HG03175 (cell line): Measurements from ENCODE around the gene FOXK1.
"Not testable (repeated sequence)": the region's sequence is repeated elsewhere in the genome, so short reads cannot be mapped to it uniquely, and the experiment has no call there.

Source experiments
- ATAC-seq: cut with Tn5 transposase; IDR thresholded peaks from one replicate; pipeline ENCODE4 v1.9.1; 2021; ENCODE audit warnings: mild to moderate bottlenecking, moderate library complexity; ENCODE audit not compliant: unreplicated experiment

Gene FOXK1

DNA sequence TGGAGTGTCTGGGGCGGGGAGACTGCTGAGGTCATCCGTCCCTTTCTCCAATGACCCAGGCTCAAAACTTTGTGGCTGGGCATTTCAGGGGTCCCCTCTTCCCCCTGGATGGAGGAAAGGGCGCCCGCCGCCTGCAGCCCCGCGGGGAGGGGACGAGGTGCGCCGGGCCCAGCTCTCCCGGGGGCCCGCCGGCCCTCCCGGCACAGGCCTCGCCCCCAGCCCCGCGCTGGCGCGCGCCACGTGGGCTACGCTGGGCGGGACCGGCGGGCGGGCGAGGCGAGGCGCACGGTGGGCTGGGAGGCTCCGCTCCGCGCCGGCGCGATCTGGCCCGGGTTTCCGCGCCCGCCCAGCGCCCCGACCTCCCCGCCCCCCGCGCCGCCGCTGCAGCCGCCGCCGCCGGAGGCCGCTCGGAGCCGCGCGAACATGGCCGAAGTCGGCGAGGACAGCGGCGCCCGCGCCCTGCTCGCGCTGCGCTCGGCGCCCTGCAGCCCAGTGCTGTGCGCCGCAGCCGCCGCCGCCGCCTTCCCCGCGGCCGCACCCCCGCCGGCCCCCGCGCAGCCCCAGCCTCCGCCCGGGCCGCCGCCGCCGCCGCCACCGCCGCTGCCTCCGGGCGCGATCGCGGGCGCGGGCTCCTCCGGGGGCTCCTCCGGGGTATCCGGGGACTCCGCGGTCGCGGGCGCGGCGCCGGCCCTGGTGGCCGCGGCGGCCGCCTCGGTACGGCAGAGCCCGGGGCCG lies at the start of gene FOXK1:
TSS of gene FOXK1 (plus strand) at position 410 of the 735 bp plus-strand sequence. CDS start at position 424, 14 bp downstream.
- peak; percentile 62 for ATAC-seq

- ATAC-seq: no peak
Measured at GRCh38 chr7:4633012-4633411, 49.1 kb upstream of the FOXK1 start.

DNA sequence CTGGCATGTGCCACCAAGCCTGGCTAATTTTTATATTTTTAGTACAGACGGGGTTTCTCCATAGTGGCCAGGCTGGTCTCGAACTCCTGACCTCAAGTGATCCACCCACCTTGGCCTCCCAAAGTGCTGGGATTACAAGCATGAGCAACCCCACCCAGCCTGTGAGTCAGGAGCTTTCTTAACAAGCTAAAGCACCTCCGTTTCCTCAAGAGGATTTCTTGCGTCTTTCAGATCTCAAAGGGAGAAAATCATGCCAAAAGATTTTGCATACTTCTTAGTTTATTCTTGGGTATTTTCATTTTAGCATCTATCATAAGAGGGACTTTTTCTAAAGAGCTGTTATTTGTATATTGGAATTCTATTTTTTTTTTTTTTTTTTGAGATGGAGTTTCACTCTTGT lies 47.9 kb upstream of the FOXK1 start:
- no peak for ATAC-seq

GRCh38 chr7:4638781-4639575 lies 43.1 kb upstream of the FOXK1 start:
- no peak for ATAC-seq

DNA sequence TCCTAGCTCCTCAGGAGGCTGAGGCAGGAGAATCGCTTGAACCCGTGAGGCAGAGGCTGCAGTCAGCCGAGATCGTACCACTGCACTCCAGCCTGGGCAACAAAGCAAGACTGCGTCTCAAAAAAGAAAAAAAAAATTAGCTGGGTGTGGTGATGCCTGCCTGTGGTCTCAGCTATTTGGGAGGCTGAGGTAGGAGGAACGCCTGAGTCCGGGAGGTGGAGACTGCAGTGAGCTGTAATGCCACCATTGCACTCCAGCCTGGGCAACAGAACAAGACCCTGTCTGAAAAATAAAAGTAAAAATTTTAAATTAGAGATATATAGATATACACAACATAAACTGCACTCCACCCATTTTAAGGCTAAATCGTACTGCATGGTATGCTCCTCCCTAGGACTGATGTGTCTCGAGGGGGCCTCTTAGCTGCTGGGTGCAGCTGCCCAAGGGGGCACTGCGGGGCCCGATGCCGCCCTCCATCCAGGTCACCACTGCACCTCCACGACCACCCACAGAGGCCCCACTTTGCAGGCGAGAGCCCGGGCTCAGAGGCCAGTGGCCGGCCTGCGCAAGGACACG lies 40.9 kb upstream of the FOXK1 start:
- ATAC-seq: peak; percentile 37

DNA sequence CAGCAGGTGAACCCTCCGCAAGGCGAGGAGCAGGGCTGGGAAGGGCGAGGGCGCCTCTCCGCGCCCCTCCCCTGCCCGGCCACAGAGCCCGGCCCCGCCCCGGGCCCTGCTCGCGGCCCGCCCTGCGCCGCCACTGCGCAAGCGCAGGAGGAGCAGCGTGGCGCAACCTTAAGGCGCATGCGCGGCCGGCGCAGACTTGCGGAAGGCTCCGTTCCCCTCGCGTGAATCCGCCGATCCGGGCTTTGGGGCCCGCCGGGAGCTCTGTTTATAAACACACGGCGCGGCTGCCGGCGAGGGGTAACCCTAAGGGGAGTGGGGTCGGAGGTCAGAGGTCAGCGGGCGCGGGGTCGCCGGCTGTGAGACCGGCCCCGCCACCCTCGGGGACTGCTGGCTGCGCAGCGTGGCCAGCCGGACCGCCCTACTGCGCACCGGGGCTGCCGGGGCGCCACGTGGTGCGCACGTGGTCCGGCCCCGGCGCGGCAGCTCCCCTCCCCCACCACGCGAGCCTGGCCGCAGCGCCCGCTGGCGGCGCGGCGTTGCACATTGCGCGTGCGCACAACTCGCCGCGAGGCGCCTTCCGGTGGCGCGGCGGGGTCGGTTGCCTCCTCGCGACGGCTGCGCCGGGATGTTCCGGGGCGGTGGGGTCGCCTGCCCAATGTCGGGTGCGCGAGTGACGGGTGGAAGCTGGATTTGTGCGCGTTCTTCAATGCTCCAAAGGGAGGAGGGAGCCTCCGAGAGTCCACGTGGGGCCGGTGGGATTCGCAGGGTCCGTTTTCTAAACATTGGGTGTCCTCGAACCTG lies 40.2 kb upstream of the FOXK1 start:
- ATAC-seq: peak; percentile 79

GRCh38 chr7:4642468-4643203 lies 39.5 kb upstream of the FOXK1 start:
- ATAC-seq: no peak

DNA sequence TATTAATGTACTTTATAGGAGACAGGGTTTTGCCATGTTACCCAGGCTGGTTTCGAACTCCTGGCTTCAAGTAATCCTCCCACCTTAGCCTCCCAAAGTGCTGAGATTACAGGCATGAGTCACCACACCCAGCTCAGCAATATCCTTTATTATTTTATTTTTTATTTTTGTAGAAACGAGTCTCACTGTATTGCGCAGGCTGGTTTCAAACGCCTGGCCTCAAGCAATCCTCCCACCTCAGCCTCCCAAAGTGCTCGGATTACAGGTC lies 39.0 kb upstream of the FOXK1 start:
- ATAC-seq: not testable (repeated sequence)

GRCh38 chr7:4645246-4645645 lies 36.8 kb upstream of the FOXK1 start:
- no peak for ATAC-seq

DNA sequence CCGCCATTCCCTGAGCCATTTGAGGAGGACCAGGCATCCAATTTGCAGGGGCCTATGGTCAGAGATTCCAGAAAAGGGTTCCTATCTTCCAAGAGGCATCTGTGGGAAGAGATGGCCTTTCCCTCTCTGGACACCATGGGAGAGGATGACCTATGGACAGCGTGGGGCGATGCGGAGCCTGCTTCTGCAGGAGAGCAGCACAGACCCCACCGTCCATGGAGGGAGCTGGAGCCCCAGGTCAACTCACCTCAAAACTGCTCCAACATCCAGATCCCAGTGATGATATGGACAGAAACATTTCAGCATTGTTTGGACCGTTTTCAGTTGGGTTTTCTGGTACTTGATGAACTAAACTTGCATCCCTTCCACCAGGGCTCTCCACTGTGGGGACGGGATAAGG lies 34.0 kb upstream of the FOXK1 start:
- ATAC-seq: no peak

DNA sequence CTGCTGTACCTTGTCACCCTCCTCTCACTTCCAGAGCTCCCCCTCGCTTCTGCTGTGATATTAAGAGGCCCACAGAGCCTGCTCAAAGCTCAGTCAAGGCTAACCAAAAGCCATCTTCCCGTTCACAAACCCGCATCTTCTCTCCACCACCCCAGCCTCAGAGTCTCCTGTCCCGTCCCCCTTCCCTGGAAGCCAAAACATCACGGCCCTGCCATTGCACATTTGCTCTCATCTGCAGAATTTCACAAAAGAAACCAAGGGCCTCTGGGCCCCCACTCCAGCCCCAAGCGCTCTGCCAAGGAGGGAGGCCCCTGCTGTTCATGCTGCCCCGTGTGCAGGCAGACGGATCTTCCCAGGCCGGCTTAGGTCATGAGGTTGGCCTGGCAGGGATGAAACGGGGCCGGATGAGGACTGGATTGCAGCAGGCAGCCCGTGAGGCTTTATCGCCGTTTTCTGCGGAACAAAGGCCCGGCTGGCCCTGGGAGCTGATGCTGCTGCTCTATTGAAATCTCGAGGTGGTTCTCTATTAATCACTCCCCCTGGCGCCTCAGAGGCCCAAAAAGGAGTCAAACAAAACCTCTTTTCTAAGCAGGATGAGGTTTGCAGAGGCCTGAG lies 31.6 kb upstream of the FOXK1 start:
- peak; percentile 16 for ATAC-seq

DNA sequence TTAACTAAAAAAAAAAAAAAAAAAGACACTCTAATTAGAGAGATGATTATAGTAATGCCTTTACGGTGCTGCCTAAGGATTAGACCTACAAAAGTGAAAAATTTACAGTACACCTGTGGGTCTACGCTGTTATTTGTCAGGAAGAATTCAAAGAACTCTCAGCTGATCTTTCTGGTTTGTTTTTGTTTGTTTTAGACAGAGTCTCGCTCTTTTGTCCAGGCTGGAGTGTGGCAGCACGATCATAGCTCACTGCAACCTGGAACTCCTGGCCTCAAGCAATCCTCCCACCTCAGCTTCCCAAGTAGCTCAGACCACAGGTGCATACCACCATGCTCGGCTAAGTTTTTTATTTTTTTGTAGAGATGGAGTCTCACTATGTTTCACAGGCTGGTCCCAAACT lies 28.3 kb upstream of the FOXK1 start:
- no peak for ATAC-seq

DNA sequence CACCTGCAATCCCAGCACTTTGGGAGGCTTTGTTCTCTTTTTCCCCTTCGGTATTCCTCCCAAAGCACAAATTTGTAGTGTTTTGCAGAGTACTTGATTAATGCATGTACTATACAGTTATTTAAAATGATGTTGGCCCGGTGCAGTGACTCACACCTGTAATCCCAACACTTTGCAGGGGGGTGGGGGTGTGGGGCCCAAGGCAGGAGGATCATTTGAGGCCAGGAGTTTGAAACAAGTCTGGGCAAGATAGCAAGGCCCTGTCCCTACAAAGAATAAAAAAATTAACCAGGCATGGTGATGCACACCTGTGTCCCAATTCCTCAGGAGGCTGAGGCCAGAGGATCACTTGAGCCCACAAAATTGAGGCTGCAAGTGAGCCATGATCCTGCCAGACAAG lies 26.8 kb upstream of the FOXK1 start:
- no peak for ATAC-seq

GRCh38 chr7:4655896-4656295 lies 26.2 kb upstream of the FOXK1 start:
- no peak for ATAC-seq

DNA sequence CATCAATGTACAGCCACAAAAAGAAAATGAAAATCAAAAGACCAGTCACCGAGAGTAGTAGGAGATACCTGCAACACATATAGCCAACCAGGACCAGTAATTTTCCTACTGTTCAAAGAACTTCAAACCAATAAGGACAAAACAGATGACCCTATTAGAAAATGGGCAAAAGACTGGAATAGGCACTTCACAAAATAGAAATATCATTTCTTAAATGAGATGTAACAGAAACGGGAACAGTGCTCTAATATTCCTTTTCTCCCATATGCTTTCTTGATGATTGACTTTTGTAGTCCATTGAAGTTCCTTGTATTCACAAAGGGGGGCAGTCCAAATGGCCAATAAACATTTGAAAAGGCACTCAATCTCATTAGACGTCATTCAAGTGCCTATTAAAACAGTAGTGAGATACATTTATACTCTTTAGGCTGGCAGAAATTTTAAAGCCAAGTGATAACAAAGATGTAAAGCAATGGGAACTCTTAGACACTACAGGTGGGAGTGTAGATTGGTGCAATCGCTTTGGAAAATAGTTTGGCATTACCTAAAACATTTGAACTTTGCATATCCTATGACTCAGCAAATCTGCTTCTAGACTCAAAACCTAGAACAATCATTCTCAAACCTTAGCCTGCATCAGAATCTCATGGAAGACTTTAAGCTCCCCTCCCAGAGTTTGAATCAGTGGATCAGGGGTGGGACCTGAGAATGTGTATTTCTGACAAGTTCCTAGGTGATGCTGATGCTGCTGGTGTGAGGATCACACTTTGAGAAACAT lies 24.3 kb upstream of the FOXK1 start:
- no peak for ATAC-seq

DNA sequence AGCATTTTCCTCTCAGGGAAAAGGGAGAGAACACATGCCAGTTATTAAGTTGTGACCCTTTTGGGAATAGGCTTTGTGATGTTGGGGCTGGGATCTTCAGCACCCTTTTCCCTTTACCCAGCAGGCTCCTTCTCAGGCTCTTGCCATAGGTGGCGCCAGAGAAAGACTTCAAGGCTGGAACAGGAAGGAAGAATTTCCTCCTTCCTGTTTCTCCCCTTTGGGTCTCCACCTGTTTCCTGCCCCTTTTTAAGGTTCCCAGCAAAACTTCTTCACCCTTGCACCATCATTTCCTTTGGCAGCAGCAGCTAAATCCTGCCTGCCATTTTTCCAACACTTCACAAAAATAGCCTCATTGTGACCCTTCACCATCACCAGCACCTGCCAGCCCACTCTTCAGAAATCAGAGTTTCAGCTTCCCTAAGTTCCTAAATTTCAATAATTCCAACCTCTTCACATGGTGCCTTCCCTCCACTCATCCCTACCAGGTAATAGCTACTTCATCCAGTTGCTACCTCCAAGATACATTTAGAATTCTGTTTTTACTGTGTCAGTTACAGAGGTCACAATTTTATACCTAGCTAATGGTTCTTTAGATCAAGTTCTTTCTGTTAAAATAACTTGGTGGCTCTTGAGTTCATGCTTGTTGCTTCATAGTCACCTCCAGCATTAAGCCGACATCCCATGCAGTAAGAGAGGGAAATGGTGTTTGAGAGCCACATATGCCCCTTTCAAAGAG lies 22.4 kb upstream of the FOXK1 start:
- no peak for ATAC-seq

DNA sequence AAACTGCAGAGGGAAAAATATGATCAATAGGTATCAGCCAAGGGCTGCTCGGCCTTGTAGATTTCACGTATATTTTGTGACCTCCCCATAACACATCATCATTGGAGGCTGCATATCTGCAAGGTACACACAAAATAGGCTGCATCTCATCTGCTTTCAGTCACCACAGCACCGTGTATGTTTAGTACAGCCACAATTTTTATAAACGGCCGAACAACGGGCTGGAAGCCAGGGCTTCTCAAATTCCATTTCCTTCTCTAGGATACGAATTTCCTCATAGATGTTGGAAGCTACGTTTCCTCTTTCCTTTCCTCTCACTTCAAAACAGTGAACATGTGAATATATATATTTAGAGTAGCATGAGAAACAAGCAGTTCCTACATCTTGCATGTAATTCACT lies 20.2 kb upstream of the FOXK1 start:
- ATAC-seq: no peak

GRCh38 chr7:4663239-4664018 lies 18.7 kb upstream of the FOXK1 start:
- ATAC-seq: no peak
